Psoas muscle (tissue), 8 donors: ENCODE results near the gene BRME1. TPM values are rescaled to one million over a fixed set of nuclear protein-coding genes. Genes with fewer than 3 reads are reported as not detected.
A peak's percentile ranks its signal among the peaks of the same experiment; 100 is the strongest.

Source experiments
- ATAC-seq, 4 donors: fragments of 200-7000 bp; cut with Tn5 transposase; one replicate each; pipeline ENCODE4 v1.9.1; 2020; ENCODE audit warnings: moderate library complexity in 3 of 4, mild to moderate bottlenecking in 2 of 4
- DNase-seq, 2 donors: peaks; one replicate each; pipeline ENCODE4 v3.0.0-alpha.2; 2020
- H3K27ac ChIP-seq: fragments of 200-600 bp; one replicate; pipeline ENCODE4 v1.8.0; 2022
- H3K27me3 ChIP-seq, 3 donors: fragments of 200-600 bp in 1 of 3; one replicate each; pipeline versions ENCODE4 v1.6.1 to v1.8.0; 2013 to 2022; ENCODE audit warnings: low read length in 2 of 3, mild to moderate bottlenecking in 2 of 3, moderate library complexity in 1 of 3; ENCODE audit not compliant: insufficient read depth in 3 of 3
- H3K36me3 ChIP-seq, 2 donors: fragments of 200-600 bp in 1 of 2; one replicate each; pipeline versions ENCODE4 v1.6.1 to v1.8.0; 2013 to 2022; ENCODE audit warnings: low read depth in 1 of 2, mild to moderate bottlenecking in 1 of 2, moderate library complexity in 1 of 2; ENCODE audit not compliant: insufficient read depth in 1 of 2
- H3K4me1 ChIP-seq: fragments of 200-600 bp; one replicate; pipeline ENCODE4 v1.8.0; 2022
- H3K4me3 ChIP-seq: fragments of 200-600 bp; one replicate; pipeline ENCODE4 v1.8.0; 2022; ENCODE audit warnings: mild to moderate bottlenecking
- H3K9me3 ChIP-seq: fragments of 200-600 bp; one replicate; pipeline ENCODE4 v1.8.0; 2022
- CTCF ChIP-seq: fragments of 200-600 bp; IDR thresholded peaks from one replicate; pipeline ENCODE4 v1.8.0; 2022; ENCODE audit warnings: antibody characterized with exemption
- WGBS, 3 donors: extraction: QIAGEN DNeasy Blood & Tissue Kit; methylation state at CpG; one replicate each; pipeline versions ENCODE4 v1.1.6 to v1.1.7; 2013; 5-methylcytosine and 5-hydroxymethylcytosine counted together
- intact Hi-C, 2 donors: fragments of 100-400 bp; cut with DNase I; formaldehyde crosslinking; loops; one replicate each; pipeline versions ENCODE4 v1.11.0 to v1.14.2; 2022
- polyA plus RNA-seq, 3 donors: library from polyadenylated mRNA; stranded (reverse); fragments of 200-250 nt; gene quantifications; one replicate each; pipeline ENCODE4 v1.2.3, GENCODE V29; 2013
- total RNA-seq, 4 donors: library from RNA; stranded (reverse); fragmentation: NEBNext Ultra II Directional in 2 of 4; extraction: Animal tissue kit (Norgen Biotek cat#: 25700) in 2 of 4; gene quantifications; one replicate each; pipeline versions ENCODE4 v1.2.1 to v1.2.4, GENCODE V29; 2021 to 2023
- donor health status: healthy with polysubstance abuse.
- donor health status: DM: no; HTN: no; CAD: no; lungs with moderate emphysema.
- donor health status: Bipolar disorder and iron deficiency.
- donor health status: healthy.
- donor health status: DM: yes; HTN: yes; CAD: no.
- donor health status: DM: no; HTN: no; CAD: no.
- donor health status: DM: no; HTN: no; CAD: no.
- donor health status: DM: yes; HTN: yes; CAD: no.

BRME1 gene
- total and polyA plus RNA-seq, 7 donors = 0.27 to 2.5 (median 1.1) TPM

GRCh38 chr19:13881692-13882418 is 24.1 kb downstream of the BRME1 start:
- intact Hi-C loops = loop anchor here (2.0 to 10.0 kb wide), 3 partner anchors 161 to 463 kb away; partner anchors contain the start of gene MISP3 (in 1 of the 2)
- no peak for ATAC-seq
- TF ChIP-seq CTCF = no peak
- no peaks in the 10 kb centered on the region for H3K9me3 ChIP-seq
- peak in 1 of 2 donors; percentile 48 for DNase-seq
- no peaks in the 10 kb centered on the region for H3K27me3 ChIP-seq
- H3K4me1 ChIP-seq = peaks cover 15% of the 10 kb centered on the region
- WGBS, 3 donors = 49 to 64% (median 53%) methylated on average over 16 to 17 of the region's 17 CpGs
- H3K27ac ChIP-seq = peak overlapping the region; percentile 53
- no peak overlapping the region for H3K4me3 ChIP-seq
- H3K36me3 ChIP-seq = no peaks in the 10 kb centered on the region

GRCh38 chr19:13881251-13881691 is 24.6 kb downstream of the BRME1 start:
- H3K27ac ChIP-seq = peak overlapping the region; percentile 53
- peaks cover 15% of the 10 kb centered on the region for H3K4me1 ChIP-seq
- H3K27me3 ChIP-seq = no peaks in the 10 kb centered on the region
- no peak overlapping the region for H3K4me3 ChIP-seq
- H3K36me3 ChIP-seq = no peaks in the 10 kb centered on the region
- no peak for DNase-seq
- intact Hi-C loops = loop anchor here (2.0 to 10.0 kb wide), 3 partner anchors 162 to 464 kb away; partner anchors contain the start of gene MISP3 (in 1 of the 2)
- no peaks in the 10 kb centered on the region for H3K9me3 ChIP-seq
- 54 to 63% (median 56%) methylated on average over 12 of the region's 12 CpGs for WGBS, 3 donors
- TF ChIP-seq CTCF = no peak
- no peak for ATAC-seq

- peak; percentile 98 for TF ChIP-seq CTCF
- Histone ChIP-seq H3K36me3 (no peaks in the 10 kb centered on the region), H3K27me3 (no peaks in the 10 kb centered on the region), H3K9me3 (no peaks in the 10 kb centered on the region), H3K4me1 (peaks cover 15% of the 10 kb centered on the region), H3K4me3 (peak overlapping the region; percentile 53), H3K27ac (peak overlapping the region; percentile 83)
- peak; percentile 98 to 100 (median 98) for ATAC-seq
- intact Hi-C loops = loop anchor here (1.0 to 10.0 kb wide), 4 partner anchors 162 to 464 kb away; partner anchors contain the start of gene MISP3 (in 1 of the 2)
- 7 to 10% (median 9%) methylated on average over 29 to 34 of the region's 34 CpGs for WGBS, 3 donors
- peak; percentile 99 for DNase-seq
These were observed 25.6 kb downstream of the BRME1 start for GRCh38 chr19:13880059-13881043.

GRCh38 chr19:13877303-13877702 is 28.6 kb downstream of the BRME1 start:
- intact Hi-C loops = loop anchor here in 1 of 2 donors (5.0 kb wide), 1 partner anchor 260 kb away; the partner anchor contains the start of gene ASF1B
- Histone ChIP-seq H3K36me3 (no peaks in the 10 kb centered on the region), H3K9me3 (no peaks in the 10 kb centered on the region), H3K27me3 (peaks cover 0 to 16% (median 2%) of the 10 kb centered on the region in 3 donors), H3K27ac (no peak overlapping the region), H3K4me1 (peaks cover 15% of the 10 kb centered on the region), H3K4me3 (no peak overlapping the region)
- ATAC-seq (no peak), DNase-seq (no peak)
- TF ChIP-seq CTCF = no peak
- 81 to 88% (median 83%) methylated on average over 26 to 27 of the region's 27 CpGs for WGBS, 3 donors
